Ramos (cell line): ENCODE measurements around the gene GGT7.
"Not testable (repeated sequence)": the region's sequence is repeated elsewhere in the genome, so short reads cannot be mapped to it uniquely, and the experiment has no call there.

Experiments
- in situ Hi-C: fragments of 300-500 bp; cut with MboI; formaldehyde crosslinking; loops from one replicate; pipeline ENCODE4 v1.14.3; 2022; ENCODE audit warnings: low sequenced_read_pairs; ENCODE audit not compliant: unreplicated experiment

The GGT7 gene, protein sequence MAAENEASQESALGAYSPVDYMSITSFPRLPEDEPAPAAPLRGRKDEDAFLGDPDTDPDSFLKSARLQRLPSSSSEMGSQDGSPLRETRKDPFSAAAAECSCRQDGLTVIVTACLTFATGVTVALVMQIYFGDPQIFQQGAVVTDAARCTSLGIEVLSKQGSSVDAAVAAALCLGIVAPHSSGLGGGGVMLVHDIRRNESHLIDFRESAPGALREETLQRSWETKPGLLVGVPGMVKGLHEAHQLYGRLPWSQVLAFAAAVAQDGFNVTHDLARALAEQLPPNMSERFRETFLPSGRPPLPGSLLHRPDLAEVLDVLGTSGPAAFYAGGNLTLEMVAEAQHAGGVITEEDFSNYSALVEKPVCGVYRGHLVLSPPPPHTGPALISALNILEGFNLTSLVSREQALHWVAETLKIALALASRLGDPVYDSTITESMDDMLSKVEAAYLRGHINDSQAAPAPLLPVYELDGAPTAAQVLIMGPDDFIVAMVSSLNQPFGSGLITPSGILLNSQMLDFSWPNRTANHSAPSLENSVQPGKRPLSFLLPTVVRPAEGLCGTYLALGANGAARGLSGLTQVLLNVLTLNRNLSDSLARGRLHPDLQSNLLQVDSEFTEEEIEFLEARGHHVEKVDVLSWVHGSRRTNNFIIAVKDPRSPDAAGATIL

DNA sequence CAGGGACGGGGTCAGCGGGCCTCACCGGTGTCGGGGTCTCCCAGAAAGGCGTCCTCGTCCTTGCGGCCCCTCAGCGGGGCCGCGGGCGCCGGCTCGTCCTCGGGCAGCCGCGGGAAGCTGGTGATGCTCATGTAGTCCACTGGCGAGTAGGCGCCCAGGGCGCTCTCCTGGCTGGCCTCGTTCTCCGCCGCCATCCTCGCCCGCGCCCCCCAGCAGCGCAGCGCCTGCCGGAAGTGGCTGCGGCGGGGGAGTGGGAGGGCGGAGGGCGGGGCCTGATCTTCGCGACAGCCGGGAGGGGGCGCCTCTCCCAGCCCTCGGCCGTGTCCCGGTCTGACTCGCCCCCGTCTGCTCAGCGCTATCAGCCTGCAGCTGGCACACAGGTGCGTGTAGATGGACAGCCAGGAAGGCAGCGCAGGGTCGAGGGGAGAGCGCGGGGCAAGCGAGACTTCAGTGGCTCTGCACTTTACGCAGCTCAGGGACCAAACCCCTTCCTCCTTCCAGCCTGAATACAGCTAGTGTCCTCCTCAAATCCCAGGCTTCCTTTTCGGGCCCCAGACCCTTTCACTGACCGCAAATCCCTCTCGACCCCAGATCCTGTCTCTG is at the start of gene GGT7:
GGT7 (minus strand) TSS at position 235 of the 603 bp plus-strand sequence; CDS start at position 194, 41 bp downstream.
- in situ Hi-C loops: loop anchor here (5.0 kb wide), 1 partner anchor 85 kb away; the partner anchor contains the start of genes GSS and MYH7B

DNA sequence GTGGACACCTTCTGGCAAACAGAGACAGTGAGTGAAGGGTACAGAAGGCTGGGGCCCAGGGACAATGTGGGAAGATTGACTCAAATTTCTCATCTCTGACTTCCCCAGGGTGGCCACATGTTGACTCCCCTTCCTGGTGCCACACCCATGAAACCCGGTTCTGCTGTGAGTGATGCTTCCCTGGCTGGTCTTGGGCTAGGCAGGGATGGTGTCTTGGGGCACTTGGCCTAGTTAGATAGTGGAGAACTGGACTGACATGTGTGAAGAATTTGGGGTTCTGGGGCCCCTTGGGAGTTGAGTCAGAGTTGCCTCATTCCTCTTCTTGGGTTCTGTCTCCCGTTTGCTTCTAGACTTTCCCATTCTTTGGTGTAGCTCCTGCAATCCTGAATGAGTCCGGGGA is 48.8 kb upstream of the GGT7 start:
- in situ Hi-C loops: no loop called here

DNA sequence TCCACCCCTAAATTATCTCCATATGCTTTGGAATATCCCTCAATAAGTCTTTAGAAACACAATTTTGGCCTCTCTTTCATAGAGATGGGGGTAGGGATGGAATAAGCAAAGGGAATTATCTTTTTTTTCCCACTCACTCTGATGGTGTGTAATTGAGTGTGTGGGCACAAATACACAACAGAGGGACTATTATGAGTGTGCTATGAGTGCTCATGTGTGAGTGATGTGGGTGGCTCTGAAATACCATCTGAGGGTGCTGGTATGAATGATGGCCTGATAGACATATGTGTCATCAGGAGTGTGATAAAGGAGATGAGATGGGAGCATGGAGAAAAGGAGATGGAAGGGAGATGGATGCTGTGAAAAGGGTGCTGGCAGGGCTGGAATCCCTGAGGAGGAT is 47.4 kb upstream of the GGT7 start:
- in situ Hi-C loops: no loop called here

DNA sequence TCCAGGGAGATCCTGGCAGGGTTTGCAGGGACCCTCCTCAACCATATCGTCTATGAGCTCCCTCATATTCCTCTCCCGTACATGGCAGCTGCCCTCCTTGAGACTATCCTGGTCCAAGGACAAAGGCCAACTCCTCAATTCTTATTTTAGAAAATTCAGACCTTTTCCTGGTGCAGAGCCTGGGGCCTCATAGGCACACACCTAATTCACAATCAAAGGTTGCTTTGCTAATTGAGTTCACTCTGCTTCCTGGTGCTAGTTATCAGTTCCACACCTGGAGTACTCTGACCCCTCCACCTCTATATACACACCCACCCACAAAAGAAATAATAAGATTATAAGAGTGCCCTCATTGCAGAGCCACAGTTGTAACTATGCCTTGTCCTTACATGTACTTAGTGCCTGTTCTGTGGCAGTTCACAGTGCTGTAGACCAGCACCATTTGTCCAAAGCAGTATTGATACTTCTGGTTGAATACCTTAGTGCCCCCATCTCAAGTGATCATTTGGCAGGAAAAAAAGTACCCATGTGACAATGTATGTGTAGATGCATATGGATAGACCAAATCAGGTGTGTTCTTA is 44.2 kb upstream of the GGT7 start:
- in situ Hi-C loops: no loop called here

DNA sequence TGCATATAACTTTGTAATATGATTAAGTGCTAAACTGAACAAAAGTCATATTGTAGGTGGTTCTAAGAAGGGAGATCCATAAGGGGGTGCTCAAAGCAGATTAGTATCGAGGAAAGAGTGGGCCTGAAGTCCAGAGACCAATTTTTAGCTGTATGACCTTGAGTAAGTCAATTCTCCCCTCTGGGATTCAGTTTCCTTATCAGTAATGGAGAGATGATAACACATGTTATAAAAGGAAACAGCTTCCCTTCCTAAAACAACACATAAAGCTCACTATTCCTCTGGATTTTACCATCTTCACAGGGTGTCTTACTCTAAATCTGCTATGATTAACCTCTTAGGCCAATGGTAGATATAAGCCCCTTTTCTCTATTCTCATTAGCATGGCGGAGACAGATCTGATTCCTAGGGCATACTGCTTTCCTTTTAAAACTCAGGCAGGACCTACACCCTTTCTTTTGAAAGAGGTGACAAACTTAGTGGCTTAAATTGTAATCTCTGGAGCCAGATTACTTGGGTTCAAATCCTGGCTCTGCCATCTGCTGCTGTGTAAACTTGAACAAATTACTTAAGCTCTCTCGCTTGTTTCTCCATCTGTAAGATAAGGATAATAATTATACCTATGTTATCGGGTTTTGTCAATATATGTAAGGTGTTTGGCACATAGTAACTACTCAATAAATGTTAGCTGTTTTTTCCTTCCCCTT is 43.2 kb upstream of the GGT7 start:
- in situ Hi-C loops: no loop called here

DNA sequence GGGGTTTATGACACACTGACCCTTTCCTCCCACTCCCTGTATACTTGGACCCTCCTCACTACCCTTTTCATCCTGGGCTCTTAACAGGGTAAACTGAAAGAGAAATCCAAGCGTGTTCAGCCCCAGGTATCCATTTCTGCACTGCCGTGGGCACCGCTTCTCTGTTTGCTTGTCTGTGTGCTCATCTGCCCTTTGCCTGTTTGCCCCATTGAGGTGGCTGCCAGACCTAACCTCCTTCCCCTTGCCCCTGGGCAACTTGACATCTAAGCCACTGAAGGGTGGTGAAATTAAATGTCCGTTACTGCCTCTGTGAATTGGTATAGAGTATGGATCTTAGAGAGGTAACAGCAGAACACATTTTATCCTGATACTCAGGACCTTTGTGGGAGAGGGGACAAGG is 42.5 kb upstream of the GGT7 start:
- in situ Hi-C loops: no loop called here

DNA sequence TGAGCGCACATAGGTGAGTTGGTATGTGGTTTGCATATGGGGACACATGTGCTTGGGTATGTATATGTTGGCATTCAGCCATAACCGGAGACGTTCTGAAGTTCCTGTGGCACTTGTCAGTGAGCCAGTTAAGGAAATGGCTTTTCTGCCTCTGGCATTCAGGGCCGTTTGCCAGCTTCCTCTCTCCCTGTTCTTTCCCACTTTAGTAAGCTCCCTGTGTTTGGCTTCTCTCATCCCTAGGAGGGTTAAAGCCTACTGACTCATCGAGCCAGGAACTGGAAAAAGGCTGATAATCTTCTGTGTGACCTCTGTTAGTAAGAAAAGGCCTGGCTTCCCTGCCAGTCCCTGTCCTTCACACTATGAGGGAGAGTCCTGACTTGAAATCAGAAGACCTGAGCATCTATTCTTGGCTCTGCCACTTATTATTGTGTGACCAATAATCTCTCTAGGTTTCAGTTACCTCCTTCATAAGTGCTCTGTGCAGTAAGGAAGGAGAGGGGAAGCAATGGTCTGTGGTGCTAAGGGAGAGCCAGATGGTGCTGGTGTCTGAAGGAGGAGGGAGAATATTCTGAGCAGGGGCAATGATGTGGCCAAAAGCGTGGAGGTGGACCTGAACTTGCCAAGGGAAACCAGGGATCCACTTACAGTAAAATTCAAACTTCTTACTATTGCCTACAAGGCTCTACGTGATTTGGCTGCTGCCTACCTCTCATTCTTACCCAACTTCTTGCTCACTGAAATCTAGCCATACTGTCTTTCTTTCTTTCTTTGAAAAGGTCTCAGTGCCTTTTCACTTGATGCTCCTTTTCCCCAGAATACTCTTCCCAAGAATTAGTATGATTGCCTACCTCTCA is 35.2 kb upstream of the GGT7 start:
- in situ Hi-C loops: no loop called here

DNA sequence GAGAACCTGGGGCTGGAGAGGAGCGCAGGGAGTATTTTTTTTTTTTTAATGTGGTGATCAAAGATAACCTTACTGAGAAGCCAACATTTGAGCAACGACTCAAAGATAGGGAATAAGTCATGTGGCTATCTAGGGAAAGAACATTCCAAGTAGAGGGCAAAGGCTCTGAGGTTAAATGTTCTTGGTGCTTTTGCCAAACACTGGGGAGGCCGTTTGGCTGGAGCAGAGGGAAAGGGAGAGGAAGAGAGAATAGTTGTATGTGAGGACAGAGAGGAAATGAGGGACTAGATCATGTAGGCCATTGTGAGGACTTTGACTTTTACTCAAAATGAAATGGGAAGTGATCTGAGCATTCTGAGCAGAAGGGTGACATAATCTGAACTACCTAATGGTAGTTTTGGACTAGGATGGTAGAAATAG is 31.6 kb upstream of the GGT7 start:
- in situ Hi-C loops: no loop called here

DNA sequence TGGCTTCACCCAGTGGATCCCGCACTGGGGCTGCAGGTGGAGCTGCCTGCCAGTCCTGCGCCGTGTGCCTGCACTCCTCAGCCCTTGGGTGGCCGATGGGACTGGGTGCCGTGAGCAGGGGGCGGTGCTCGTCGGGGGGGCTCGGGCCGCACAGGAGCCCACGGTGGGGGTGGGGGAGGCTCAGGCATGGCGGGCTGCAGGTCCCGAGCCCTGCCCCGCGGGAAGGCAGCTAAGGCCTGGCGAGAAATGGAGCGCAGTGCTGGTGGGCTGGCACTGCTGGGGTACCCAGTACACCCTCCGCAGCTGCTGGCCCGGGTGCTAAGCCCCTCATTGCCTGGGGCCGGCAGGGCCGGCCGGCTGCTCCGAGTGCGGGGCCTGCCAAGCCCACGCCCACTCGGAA is 26.1 kb upstream of the GGT7 start:
- in situ Hi-C loops: not testable (repeated sequence)

DNA sequence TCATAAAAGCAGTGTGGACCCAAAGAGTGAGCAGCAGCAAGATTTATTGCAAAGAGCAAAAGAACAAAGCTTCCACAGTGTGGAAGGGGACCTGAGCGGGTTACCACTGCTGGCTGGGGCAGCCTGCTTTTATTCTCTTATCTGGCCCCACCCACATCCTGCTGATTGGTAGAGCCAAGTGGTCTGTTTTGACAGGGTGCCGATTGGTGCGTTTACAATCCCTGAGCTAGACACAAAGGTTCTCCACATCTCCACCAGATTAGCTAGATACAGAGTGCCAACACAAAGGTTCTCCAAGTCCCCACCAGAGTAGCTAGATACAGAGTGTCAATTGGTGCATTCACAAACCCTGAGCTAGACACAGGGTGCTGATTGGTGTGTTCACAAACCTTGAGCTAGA is 25.5 kb upstream of the GGT7 start:
- in situ Hi-C loops: not testable (repeated sequence)

DNA sequence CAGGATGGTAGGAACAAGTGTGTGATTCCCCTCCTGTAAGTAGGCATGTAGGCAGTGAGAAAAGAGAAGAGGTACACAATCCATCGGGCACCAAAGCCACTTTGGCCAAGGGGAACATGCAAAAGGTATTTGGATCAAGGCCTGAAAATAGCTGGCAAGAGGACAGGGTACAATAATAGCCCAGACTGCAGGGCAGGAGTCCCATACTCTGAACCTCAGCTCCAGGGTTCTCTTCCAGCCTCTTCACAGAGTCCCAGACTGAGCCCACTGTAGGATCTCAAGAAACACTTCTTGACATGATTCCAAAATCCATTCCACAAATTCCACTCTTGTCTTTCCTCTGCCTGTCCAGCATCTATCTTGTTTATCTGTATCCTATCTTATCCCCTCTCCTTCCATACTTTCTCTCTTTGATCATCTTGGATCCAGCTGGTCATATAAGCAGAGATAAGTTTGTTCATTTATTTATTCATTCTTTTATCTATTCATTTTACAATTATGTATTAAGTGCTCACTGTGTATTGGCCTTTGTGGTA is 23.5 kb upstream of the GGT7 start:
- in situ Hi-C loops: no loop called here

DNA sequence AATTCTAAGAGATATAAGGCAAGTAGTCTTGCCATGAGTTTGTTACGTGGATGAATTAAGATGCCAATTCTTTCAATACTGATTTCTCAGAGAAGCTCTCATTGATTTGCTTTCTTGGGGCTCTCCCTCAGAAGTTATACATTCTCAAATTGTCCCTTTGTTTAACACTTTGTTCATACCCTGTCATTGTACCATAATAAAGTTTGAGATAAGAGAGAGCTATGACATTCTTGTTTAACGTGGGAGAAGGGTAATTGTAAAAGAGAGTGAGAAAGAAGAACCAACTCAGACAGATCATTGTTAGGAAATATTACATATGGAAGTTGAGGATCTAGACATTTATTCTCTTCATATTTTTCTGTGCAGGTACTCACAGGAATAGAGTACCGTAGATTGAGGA is 22.8 kb upstream of the GGT7 start:
- in situ Hi-C loops: no loop called here

DNA sequence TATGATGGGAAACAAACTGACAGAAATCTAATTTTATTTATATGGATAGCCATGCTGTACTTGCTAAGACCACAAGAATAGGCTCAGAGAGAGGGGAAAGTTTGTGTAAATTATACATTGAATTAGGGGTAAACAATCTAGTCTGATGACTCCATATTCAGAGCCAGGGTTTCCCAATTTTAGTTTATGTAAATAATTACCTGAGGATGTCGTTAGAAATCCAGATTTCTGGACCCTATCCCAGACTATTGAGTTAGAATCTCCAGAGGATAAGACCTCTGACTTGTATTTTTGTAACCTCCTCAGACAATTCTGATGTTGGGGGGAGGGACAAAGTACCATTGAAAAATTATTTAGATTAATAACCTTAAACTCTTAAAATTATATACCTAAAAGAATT is 22.1 kb upstream of the GGT7 start:
- in situ Hi-C loops: no loop called here

DNA sequence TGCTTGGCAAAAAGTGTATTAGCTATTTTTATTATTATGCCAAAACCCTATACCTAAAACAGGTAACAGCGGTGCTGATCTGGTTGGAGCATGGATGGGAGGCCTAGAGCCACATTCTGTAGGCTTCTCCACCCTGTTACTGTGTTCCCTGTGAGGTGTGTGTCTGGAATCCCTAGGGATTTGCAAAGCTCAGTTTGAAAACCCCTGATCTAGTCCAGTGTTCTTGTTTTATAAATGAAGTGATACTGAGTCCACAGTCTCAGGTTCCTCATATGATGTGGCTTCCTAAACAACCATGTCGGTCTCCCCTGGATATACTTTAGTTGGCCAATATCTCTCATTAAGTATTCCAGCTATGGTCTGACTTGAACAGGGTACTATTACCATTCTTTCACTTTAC is 20.0 kb upstream of the GGT7 start:
- in situ Hi-C loops: no loop called here

DNA sequence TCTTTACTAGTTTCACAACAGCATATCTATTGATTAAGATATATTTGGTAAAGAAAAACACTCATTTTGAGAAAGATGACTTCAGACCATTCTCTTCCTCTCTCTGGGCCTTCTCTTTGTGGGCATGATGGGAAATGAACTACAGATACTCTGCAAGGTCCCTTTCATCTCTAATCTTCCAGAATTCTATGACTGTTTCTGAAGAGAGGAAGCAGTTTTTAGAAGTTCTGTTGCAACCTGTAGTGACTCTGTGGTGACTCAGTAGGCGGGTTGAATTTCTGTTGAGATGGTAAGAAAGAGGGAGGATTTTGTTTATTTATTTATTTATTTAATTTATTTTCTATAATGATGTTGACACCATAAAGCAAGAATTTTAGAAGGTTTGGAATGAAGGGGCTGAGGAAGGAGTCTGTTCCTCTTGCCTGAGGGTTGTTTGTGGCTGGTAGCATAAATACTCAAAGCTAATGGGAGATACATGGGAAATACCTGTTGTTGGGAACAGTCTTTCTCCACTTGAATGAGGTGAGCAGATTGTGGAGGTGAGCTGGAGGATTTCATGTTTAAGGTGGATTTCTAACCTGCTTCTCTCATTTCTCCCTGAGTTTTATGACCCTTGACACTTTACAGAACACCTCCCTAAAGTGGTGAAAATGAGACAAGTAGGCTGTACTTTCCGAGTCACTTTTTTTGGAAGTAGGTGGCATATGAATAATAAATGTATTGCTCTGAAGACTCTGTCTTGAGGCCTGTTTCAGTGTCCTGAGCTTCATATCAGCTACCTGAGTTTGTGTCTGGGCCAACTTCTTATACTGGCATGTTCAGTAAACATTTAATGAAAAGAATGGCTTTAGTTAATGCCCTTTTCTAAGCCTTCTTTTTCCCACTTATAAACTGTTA is 18.8 kb upstream of the GGT7 start:
- in situ Hi-C loops: no loop called here

DNA sequence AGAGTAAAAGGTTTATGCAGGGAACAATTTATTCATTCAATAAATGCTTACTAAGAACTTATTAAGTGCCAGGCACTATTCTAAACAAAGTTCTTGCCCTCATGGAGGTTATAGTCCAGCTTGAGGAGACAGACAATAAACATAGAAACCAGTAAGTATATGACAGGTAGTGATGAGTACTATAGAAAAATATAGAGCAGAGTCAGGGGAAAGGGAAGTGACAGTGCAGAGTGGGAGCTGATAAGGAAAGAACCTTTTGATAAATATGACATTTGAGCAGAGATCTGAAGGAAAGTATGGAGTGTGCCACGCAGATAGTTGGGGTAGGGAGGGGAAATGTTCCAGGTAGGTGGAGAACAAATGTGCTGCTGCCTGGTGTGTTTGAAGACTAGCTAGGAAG is 15.8 kb upstream of the GGT7 start:
- in situ Hi-C loops: no loop called here

DNA sequence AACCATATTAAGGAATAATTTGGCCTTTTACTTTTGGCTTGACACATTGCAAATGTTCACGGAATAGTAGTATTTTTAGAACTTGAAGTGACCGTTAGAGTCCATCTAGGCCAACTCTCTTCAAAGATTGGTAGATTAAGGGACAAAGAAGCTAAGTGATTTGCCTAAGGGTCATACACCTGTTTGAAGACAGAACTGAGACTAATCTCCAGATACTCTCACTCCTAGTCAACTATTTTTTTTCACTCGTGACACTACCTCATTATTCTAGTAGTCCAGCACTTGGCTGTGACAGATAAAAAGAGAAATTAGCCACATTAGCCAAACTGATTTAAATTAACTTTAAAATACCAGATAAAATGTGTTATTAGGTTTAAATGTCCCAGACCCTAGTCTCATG is 14.4 kb upstream of the GGT7 start:
- in situ Hi-C loops: no loop called here

DNA sequence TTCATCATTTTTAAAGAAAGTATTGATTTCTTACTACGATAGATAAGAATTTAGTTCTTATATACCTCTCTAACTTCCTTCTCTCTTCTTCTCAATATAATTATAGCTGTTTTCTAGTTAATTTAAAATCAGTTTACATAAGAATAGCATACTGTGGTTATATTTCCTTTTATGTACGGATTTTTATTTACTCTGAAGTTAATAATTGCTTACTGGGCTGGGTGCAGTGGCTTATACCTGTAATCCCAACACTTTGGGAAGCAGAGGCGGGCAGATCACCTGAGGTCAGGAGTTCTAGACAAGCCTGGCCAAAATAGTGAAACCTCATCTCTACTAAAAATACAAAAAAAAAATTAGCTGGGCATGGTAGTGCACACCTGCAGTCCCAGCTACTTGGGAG is 13.5 kb upstream of the GGT7 start:
- in situ Hi-C loops: no loop called here
